ENCODE measurements around the gene PSMA2.

- TF ChIP-seq CTCF (IDR thresholded peaks at IDR 0.05) (no peak), ZFX (IDR thresholded peaks at IDR 0.05; ENCODE audit: borderline replicate concordance) (no peak)
Measured at GRCh38 chr7:42967391-42967790, 35.4 kb upstream of the PSMA2 start.
